Measurements from ENCODE around the gene SOWAHB.

SOWAHB gene

DNA sequence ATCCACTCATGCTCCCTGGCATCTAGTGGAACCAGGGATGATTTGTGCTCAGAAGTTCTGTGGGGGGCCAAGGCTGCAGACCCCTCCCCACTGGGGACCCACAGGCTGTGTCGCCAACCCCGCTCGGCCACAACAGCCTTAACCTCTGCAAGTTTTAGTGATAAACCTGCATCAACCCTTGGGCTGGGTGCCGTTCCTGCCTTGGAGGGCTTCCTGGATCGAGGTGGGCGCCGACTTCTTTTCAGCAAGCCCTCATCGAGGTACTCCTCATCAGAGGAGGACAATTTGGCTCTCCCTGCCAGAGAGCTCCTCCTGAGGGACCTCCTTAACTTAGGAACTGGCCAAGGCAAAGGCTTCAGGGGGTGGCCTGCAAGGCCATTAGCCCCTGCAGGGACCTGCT is 1.9 kb downstream of the SOWAHB start:
- peaks cover 50% of the 10 kb centered on the region for H3K9me3 ChIP-seq
- H3K4me1 ChIP-seq: no peaks in the 10 kb centered on the region
- H3K4me2 ChIP-seq: no peak overlapping the region
- no peaks in the 10 kb centered on the region for H4K20me1 ChIP-seq
- no peak overlapping the region for H3K27ac ChIP-seq
- H3K4me3 ChIP-seq: no peak overlapping the region
- no peak for TF ChIP-seq Cebpa-rat (IDR thresholded peaks at IDR 0.05)
- H3K27me3 ChIP-seq: peaks cover 51% of the 10 kb centered on the region
- H3K9ac ChIP-seq: no peak overlapping the region
- H3K36me3 ChIP-seq: peaks cover 8% of the 10 kb centered on the region; the same call in 1 of the 2 replicates

DNA sequence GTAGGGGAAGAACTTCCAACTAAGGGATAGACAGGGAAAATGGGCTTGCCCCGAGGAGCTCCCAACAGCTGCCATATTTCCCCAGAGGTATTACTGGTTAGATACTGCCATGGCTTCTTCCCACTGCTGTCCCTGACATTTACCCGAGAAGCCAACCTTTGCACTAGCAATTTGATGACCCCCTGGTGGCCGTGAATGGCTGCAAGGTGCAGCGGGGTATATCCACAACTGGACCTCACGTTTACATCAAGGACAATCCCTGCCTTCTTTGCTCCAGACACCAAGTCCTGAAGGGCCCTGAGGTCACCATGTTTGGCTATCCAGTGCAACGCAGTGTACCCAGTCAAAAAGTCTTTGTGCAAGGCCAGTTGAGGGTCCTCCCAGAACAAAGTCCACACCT is 2.3 kb downstream of the SOWAHB start:
- H3K36me3 ChIP-seq: peaks cover 8% of the 10 kb centered on the region; the same call in 1 of the 2 replicates
- H3K27me3 ChIP-seq: peaks cover 51% of the 10 kb centered on the region
- H3K9ac ChIP-seq: no peak overlapping the region
- H4K20me1 ChIP-seq: no peaks in the 10 kb centered on the region
- no peak for TF ChIP-seq Cebpa-rat (IDR thresholded peaks at IDR 0.05)
- no peak overlapping the region for H3K4me2 ChIP-seq
- no peak overlapping the region for H3K27ac ChIP-seq
- H3K4me1 ChIP-seq: no peaks in the 10 kb centered on the region
- H3K4me3 ChIP-seq: no peak overlapping the region
- H3K9me3 ChIP-seq: peaks cover 50% of the 10 kb centered on the region

DNA sequence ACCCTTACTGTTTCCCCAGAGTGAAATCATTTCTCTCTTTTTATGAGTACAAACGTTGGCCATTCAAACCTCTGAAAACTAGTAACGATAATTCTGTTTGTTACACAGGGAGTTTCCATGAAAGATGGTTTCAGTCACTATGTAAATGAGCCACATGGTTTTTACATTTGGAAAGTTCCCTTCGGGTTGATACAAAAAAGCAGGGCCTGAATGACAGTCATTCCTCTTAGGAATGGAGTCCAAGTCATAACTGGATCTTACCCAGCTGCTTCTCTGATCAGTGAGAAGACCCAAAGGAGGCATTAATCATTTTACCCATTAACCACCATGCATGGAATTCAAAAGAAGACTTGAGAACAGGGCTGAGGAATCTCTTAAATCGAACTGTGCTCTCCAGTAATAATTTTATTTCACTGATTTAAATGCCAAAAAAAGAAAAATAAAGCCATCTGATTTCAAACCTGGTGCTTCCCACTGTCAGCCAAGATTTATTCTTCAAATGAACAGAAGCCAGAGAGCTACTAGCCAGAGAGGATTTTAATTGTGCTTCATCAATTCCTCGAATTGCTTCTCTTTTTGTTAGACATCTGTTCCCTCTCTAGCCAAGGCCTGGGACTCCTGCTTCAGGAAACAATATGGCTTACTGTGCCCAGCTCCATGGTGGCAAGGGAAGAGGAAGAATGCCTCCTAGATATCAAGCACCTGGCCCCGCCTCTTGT is 3.2 kb downstream of the SOWAHB start:
- H3K36me3 ChIP-seq: peaks cover 8% of the 10 kb centered on the region; the same call in 1 of the 2 replicates
- H3K27me3 ChIP-seq: peaks cover 48% of the 10 kb centered on the region
- H3K4me2 ChIP-seq: no peak overlapping the region
- no peaks in the 10 kb centered on the region for H3K4me1 ChIP-seq
- peaks cover 43% of the 10 kb centered on the region for H3K9me3 ChIP-seq
- H4K20me1 ChIP-seq: no peaks in the 10 kb centered on the region
- H3K9ac ChIP-seq: no peak overlapping the region
- no peak overlapping the region for H3K27ac ChIP-seq
- TF ChIP-seq Cebpa-rat (IDR thresholded peaks at IDR 0.05): no peak
- H3K4me3 ChIP-seq: no peak overlapping the region

DNA sequence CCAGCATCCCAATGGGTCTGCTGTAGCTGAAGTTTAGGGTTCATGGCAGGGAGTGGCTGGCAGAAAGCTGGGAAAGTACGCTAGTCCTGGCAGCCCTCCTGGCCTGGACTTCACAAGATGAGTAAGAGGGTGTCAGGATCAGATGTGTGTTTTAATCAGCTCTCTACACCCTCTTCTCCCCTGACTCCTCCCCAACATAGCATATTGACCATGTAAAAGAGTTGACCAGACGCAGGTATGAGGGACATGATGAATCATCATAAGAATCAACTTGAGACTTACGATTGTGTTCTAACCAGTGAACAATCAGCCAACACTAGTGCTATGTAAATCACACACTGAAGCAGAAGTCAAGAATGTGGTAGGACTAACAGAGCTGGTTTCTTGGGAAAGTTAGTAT is 5.3 kb downstream of the SOWAHB start:
- Histone ChIP-seq H4K20me1 (no peaks in the 10 kb centered on the region), H3K36me3 (peaks cover 8% of the 10 kb centered on the region; the same call in 1 of the 2 replicates), H3K27me3 (peaks cover 27% of the 10 kb centered on the region), H3K4me1 (no peaks in the 10 kb centered on the region), H3K4me3 (no peak overlapping the region), H3K9me3 (peaks cover 23% of the 10 kb centered on the region), H3K9ac (no peak overlapping the region), H3K27ac (no peak overlapping the region), H3K4me2 (no peak overlapping the region)
- TF ChIP-seq Cebpa-rat (IDR thresholded peaks at IDR 0.05): no peak

DNA sequence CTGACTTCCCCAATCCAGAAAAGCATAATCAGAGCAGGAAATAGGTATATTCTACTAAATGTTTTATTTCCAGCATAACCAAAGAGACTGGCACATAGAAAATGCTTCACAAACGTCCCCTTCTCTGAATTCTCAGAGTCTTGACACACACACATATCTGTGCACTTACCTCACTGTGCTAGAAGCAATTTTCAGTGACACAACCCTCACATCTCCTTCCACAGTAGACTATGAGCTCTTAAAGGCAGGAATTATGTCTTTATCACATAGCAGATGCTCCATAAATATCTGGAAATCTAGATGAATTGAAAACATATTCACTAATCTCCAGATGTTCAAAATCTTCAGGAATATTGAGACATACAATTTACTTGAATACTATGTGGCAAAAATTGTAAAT is 5.9 kb downstream of the SOWAHB start:
- Histone ChIP-seq H3K9me3 (peaks cover 17% of the 10 kb centered on the region), H3K4me3 (no peak overlapping the region), H3K27ac (no peak overlapping the region), H3K27me3 (peaks cover 21% of the 10 kb centered on the region), H3K9ac (no peak overlapping the region), H4K20me1 (no peaks in the 10 kb centered on the region), H3K4me1 (no peaks in the 10 kb centered on the region), H3K36me3 (0 out of 2 replicates have a peak, but pooled peaks cover 4% of the 10 kb centered on the region), H3K4me2 (no peak overlapping the region)
- no peak for TF ChIP-seq Cebpa-rat (IDR thresholded peaks at IDR 0.05)

DNA sequence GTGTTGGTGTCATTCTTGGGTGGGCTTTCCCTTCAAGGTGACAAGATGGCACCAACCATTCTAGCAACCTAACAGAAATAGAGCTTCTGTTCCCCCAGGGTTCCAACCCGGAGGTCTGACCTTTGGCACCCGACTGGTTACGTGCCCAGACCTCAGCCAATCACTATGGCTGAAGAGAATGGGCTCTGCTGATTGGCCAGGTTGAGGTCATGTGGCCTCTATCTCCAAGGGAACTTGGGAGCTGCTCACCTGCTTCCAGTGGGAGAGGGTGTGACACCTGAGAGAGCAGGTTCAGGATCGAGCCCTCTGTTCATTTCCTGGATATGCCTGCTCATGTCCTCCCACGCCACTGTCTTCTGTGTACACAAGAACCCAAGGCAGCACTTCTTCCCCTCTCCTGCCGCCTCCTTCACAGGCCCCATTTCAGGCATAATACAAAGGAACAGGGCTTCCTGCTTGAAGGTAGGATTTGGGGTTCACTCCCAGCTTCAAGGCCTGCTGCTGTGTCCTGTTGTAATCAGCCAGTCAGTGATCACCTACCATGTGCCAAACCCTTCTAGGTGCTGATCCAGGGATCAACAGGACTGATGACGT is 11.0 kb downstream of the SOWAHB start:
- no peak overlapping the region for H3K9ac ChIP-seq
- no peak overlapping the region for H3K27ac ChIP-seq
- H3K4me2 ChIP-seq: no peak overlapping the region
- H3K27me3 ChIP-seq: no peaks in the 10 kb centered on the region
- no peaks in the 10 kb centered on the region for H4K20me1 ChIP-seq
- H3K4me1 ChIP-seq: no peaks in the 10 kb centered on the region
- no peaks in the 10 kb centered on the region for H3K36me3 ChIP-seq
- no peak overlapping the region for H3K4me3 ChIP-seq
- no peaks in the 10 kb centered on the region for H3K9me3 ChIP-seq
- no peak for TF ChIP-seq Cebpa-rat (IDR thresholded peaks at IDR 0.05)

DNA sequence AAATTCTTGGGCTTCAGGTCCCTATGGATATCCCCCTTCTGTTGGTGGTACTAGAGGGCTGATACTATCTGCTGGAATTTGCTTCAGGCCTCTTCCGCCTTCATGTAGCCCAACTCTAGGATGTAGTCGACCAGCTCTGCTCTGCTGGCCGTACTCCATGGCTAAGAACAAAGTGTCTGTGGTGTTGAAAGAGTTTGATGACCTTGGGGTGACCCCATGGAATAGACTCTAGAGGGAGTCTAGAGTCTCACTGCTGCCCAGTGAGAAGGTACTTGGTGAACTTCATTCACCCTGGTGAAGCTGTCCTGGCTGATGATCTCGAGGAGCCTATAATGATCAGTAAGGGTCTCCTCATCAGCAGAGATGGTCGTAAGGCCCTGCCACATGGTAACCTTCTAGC is 11.7 kb downstream of the SOWAHB start:
- Histone ChIP-seq H4K20me1 (no peaks in the 10 kb centered on the region), H3K27me3 (no peaks in the 10 kb centered on the region), H3K4me3 (no peak overlapping the region), H3K27ac (no peak overlapping the region), H3K9me3 (no peaks in the 10 kb centered on the region), H3K4me1 (no peaks in the 10 kb centered on the region), H3K36me3 (no peaks in the 10 kb centered on the region), H3K4me2 (no peak overlapping the region), H3K9ac (no peak overlapping the region)
- no peak for TF ChIP-seq Cebpa-rat (IDR thresholded peaks at IDR 0.05)

DNA sequence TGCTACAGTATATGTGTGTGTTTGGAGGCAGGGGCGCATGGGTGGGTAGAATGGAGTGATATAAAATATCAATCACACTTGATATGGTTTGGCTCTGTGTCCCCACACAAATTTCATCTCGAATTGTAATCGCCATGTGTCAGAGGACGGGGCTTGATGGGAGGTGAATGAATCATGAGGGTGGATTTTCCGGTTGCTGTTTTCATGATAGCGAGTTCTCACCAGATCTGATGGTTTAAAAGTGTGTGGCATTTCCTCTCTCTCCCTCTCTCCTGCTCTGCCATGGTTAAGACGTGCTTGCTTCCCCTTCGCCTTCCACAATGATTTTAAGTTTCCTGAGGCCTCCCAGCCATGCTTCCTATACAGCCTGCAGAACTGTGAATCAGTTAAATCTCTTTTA is 14.8 kb downstream of the SOWAHB start:
- Histone ChIP-seq H3K9ac (no peak overlapping the region), H3K9me3 (no peaks in the 10 kb centered on the region), H3K4me2 (no peak overlapping the region), H4K20me1 (no peaks in the 10 kb centered on the region), H3K4me3 (no peak overlapping the region), H3K27ac (no peak overlapping the region), H3K36me3 (no peaks in the 10 kb centered on the region), H3K27me3 (no peaks in the 10 kb centered on the region), H3K4me1 (no peaks in the 10 kb centered on the region)
- no peak for TF ChIP-seq Cebpa-rat (IDR thresholded peaks at IDR 0.05)

DNA sequence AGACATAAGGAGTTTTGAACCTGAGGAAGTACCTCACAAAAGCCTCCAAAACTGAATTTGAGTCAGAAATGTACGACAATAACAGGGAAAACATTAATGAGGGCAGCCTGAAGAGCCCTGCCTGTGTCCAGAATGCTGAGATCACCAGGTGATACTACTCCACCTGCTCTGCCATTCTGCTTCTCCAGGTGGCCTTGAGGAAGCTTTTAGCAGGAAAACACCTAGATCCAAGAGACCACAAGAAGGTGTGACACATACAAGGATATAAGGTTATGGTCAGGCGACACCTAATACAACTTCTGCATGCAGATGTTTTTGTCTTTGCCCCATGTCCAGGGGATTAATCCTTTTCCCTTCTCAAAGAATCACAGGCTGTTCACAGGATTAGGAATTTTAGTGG is 15.3 kb downstream of the SOWAHB start:
- H3K36me3 ChIP-seq: no peaks in the 10 kb centered on the region
- no peak for TF ChIP-seq Cebpa-rat (IDR thresholded peaks at IDR 0.05)
- H3K9ac ChIP-seq: no peak overlapping the region
- H3K27me3 ChIP-seq: no peaks in the 10 kb centered on the region
- H3K4me2 ChIP-seq: no peak overlapping the region
- no peaks in the 10 kb centered on the region for H3K4me1 ChIP-seq
- H3K9me3 ChIP-seq: no peaks in the 10 kb centered on the region
- no peaks in the 10 kb centered on the region for H4K20me1 ChIP-seq
- no peak overlapping the region for H3K27ac ChIP-seq
- H3K4me3 ChIP-seq: no peak overlapping the region

DNA sequence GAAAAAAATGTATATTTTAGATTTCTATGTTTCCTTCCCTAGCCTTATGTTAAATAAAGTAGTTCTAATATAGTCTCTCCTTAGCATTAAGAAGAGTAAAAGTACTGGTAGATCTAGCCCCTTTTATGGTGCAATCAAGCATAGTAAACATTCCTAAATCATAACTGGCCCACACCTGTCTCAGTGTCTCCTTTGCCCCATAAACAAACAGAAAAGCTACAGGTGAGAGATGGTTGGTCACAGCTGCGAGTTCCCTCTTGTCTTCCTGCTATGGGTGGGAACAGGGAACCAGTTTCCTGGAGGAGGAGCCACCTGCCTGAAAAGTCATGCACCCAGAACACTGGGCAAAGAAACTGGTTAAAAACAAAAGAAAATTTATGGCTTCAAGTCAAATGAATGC is 16.6 kb downstream of the SOWAHB start:
- Histone ChIP-seq H3K27me3 (no peaks in the 10 kb centered on the region), H3K4me2 (no peak overlapping the region), H3K4me1 (no peaks in the 10 kb centered on the region), H3K9me3 (no peaks in the 10 kb centered on the region), H3K9ac (no peak overlapping the region), H3K27ac (no peak overlapping the region), H4K20me1 (no peaks in the 10 kb centered on the region), H3K36me3 (no peaks in the 10 kb centered on the region), H3K4me3 (no peak overlapping the region)
- no peak for TF ChIP-seq Cebpa-rat (IDR thresholded peaks at IDR 0.05)

All from BLaER1 (cell line).